Measurements from ENCODE around the gene HACD3. TPM values are rescaled to one million over a fixed set of nuclear protein-coding genes. Genes with fewer than 3 reads are reported as not detected.

Gene HACD3
- total RNA-seq, 1 donor from 2014 or later: 113 TPM

DNA sequence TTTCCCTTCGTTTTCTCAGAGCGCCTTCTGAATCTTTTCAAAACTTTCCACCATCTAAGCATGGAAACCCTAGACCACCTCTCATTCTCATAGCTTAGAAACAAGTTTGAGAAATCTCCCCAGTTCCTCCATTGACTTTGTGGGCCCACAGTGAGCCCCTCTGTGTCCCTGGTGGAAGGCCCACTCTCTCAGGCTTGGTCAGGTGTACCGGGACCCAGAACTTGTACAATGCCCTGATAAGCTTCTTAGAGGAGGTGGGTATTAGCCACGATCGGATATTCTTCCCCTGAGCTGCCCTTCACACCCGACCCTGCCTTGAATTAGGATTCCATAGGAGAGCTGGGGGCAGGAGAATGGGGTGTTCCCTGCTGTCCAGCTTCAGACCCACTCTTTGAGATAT lies 91.4 kb downstream of the HACD3 start, which contains the start of gene SLC24A1:
TSS of gene SLC24A1 (plus strand) at position 301 of the 400 bp plus-strand sequence. CDS start 2,143 bp downstream, outside the sequence.
- DNase-seq (ENCODE audit: low spot score in 2 of 2, unreplicated experiment in 2 of 2): no peak
- no peak within 1 kb of the TSS for H3K27ac Mint-ChIP-seq

DNA sequence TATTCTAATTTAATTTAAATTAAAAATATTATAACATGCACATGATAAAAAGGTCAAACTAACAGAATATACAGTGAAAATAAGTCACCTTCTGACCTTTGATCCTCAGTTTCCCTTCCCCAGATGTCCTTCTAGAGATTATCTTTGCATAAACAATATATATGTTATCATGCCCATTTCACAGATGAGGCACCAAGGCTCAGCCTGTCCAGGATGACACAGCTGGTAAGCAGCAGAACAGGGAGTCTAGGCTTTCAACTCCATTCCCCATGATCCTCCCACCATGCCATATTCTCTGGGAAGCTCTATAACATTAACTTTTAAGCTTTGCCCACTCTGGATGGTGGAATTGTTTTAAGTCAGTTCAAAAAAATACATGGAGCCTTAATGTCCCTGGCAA lies 92.8 kb downstream of the HACD3 start:
- no peak overlapping the region for H3K4me3 Mint-ChIP-seq
- no peaks in the 10 kb centered on the region for H3K9me3 Mint-ChIP-seq
- H3K36me3 Mint-ChIP-seq: peaks cover 15% of the 10 kb centered on the region
- no peak for DNase-seq (ENCODE audit: low spot score in 2 of 2, unreplicated experiment in 2 of 2)
- H3K4me1 Mint-ChIP-seq: no peaks in the 10 kb centered on the region
- TF ChIP-seq, protein P1, sequence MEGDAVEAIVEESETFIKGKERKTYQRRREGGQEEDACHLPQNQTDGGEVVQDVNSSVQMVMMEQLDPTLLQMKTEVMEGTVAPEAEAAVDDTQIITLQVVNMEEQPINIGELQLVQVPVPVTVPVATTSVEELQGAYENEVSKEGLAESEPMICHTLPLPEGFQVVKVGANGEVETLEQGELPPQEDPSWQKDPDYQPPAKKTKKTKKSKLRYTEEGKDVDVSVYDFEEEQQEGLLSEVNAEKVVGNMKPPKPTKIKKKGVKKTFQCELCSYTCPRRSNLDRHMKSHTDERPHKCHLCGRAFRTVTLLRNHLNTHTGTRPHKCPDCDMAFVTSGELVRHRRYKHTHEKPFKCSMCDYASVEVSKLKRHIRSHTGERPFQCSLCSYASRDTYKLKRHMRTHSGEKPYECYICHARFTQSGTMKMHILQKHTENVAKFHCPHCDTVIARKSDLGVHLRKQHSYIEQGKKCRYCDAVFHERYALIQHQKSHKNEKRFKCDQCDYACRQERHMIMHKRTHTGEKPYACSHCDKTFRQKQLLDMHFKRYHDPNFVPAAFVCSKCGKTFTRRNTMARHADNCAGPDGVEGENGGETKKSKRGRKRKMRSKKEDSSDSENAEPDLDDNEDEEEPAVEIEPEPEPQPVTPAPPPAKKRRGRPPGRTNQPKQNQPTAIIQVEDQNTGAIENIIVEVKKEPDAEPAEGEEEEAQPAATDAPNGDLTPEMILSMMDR (IDR thresholded peaks at IDR 0.05; ENCODE audit: unreplicated experiment): no peak
- no peak overlapping the region for H3K27ac Mint-ChIP-seq
- H3K27me3 Mint-ChIP-seq (ENCODE audit: low read depth): no peaks in the 10 kb centered on the region

More for the DNA sequence above, 91.4 kb downstream of the HACD3 start, which contains the start of gene SLC24A1:
- Mint-ChIP-seq H3K4me1 (no peaks in the 10 kb centered on the region), H3K9me3 (peaks cover 5% of the 10 kb centered on the region), H3K36me3 (peaks cover 15% of the 10 kb centered on the region), H3K4me3 (no peak within 1 kb of the TSS), H3K27me3 (ENCODE audit: low read depth) (no peaks in the 10 kb centered on the region)
- TF ChIP-seq, protein P1 (IDR thresholded peaks at IDR 0.05; ENCODE audit: unreplicated experiment): no peak

DNA sequence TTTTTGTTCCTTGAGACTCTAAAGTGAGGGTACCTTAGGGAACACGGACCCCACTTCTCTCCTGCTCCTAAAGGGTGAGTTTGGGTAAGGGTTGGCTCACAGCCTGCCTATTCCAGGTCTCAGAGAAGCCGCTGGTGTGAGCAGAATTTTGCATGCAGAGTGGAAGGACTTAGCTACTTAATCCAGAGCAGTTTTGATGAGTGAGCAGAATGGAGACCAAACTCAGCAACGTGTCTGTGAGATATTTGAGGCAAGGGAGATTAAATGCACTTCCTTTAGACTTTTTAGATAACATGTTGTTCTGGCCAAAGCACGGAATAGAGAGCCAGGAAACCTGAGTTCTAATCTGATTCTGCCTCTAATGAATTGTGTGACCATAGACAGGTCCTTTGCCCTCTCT lies 96.6 kb downstream of the HACD3 start:
- Mint-ChIP-seq H3K9me3 (no peaks in the 10 kb centered on the region), H3K4me1 (no peaks in the 10 kb centered on the region), H3K36me3 (peaks cover 15% of the 10 kb centered on the region), H3K4me3 (no peak overlapping the region), H3K27ac (no peak overlapping the region), H3K27me3 (ENCODE audit: low read depth) (no peaks in the 10 kb centered on the region)
- TF ChIP-seq, protein P1 (IDR thresholded peaks at IDR 0.05; ENCODE audit: unreplicated experiment): no peak
- DNase-seq (ENCODE audit: low spot score in 2 of 2, unreplicated experiment in 2 of 2): no peak

Other genes starting within 250 kb of the HACD3 start
- 17.7 to 21.0 TPM (median 18.6 TPM) in 3 replicates for gene PARP16, start 243.6 kb upstream of the HACD3 start, total RNA-seq
- gene RNU5A-1, start 234.4 kb upstream of the HACD3 start, total RNA-seq: not detected in 3 replicates
- gene RNU5B-1, start 225.8 kb upstream of the HACD3 start, total RNA-seq: 16.2 to 27.9 TPM (median 19.7 TPM) in 3 replicates
- 34.8 to 40.6 TPM (median 35.1 TPM) in 3 replicates for gene IGDCC3, start 152.5 kb upstream of the HACD3 start, total RNA-seq
- 38.6 to 43.3 TPM (median 43.2 TPM) in 3 replicates for gene IGDCC4, start 107.5 kb upstream of the HACD3 start, total RNA-seq
- 27.4 to 31.6 TPM (median 31.5 TPM) in 3 replicates for gene DPP8, start 12.8 kb upstream of the HACD3 start, total RNA-seq
- 49.0 to 50.8 TPM (median 49.0 TPM) in 3 replicates for gene INTS14, start 80.7 kb downstream of the HACD3 start, total RNA-seq
- gene SLC24A1, start 91.5 kb downstream of the HACD3 start, total RNA-seq: 21.9 to 24.6 TPM (median 22.8 TPM) in 3 replicates